Measurements from ENCODE around the gene FERMT3. TPM values are rescaled to one million over a fixed set of nuclear protein-coding genes. Genes with fewer than 3 reads are reported as not detected.

Gene FERMT3
- total and polyA plus RNA-seq, 2 of the 13 experiments (the other 11 are each of a cell fraction or from before 2014, with no cell fraction given) = 0.29 TPM; not detected in 1

DNA sequence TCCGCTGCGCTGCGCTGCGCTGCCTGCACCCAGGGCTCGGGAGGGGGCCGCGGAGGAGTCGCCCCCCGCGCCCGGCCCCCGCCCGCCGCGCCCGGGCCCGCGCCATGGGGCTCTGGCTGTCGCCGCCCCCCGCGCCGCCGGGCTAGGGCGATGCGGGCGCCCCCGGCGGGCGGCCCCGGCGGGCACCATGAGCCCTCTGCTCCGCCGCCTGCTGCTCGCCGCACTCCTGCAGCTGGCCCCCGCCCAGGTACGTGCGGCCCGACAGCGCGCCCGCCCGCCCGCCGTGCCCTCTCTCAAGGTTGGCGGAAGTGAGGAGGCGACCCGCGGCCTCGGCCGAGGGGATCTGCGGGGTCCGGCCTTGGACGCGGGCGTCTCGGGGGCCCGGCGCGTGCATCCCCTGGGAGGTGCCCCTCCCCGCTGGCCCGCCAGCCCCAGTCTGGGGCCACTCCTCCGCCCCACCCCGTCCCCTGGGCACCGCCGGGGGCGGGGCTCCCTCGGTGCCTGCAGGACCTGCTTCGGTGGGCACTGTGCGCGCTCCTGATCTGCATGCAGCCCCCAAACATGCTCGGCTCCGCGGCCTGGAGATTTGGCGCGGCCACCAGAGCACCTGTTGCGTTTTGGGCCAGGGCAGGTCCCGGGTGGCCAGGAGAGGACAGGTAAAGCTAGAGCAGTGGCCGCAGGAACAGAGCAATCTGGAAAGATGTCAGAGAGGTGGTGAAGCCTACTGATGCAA lies 28.3 kb downstream of the FERMT3 start (continued):
- TF ChIP-seq, protein P1, sequence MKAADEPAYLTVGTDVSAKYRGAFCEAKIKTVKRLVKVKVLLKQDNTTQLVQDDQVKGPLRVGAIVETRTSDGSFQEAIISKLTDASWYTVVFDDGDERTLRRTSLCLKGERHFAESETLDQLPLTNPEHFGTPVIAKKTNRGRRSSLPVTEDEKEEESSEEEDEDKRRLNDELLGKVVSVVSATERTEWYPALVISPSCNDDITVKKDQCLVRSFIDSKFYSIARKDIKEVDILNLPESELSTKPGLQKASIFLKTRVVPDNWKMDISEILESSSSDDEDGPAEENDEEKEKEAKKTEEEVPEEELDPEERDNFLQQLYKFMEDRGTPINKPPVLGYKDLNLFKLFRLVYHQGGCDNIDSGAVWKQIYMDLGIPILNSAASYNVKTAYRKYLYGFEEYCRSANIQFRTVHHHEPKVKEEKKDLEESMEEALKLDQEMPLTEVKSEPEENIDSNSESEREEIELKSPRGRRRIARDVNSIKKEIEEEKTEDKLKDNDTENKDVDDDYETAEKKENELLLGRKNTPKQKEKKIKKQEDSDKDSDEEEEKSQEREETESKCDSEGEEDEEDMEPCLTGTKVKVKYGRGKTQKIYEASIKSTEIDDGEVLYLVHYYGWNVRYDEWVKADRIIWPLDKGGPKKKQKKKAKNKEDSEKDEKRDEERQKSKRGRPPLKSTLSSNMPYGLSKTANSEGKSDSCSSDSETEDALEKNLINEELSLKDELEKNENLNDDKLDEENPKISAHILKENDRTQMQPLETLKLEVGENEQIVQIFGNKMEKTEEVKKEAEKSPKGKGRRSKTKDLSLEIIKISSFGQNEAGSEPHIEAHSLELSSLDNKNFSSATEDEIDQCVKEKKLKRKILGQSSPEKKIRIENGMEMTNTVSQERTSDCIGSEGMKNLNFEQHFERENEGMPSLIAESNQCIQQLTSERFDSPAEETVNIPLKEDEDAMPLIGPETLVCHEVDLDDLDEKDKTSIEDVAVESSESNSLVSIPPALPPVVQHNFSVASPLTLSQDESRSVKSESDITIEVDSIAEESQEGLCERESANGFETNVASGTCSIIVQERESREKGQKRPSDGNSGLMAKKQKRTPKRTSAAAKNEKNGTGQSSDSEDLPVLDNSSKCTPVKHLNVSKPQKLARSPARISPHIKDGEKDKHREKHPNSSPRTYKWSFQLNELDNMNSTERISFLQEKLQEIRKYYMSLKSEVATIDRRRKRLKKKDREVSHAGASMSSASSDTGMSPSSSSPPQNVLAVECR (CRISPR knock-in tag; IDR thresholded peaks at IDR 0.05; ENCODE audit: borderline replicate concordance) = no peak; the same call in 1 of the 2 replicates
- TF ChIP-seq ZNF44 (CRISPR knock-in tag; IDR thresholded peaks at IDR 0.05) (no peak), ZNF792 (CRISPR knock-in tag; IDR thresholded peaks at IDR 0.05) (no peak), GTF2F1 (IDR thresholded peaks at IDR 0.05; ENCODE audit: low read length) (no peak), STAT5B (CRISPR knock-in tag; IDR thresholded peaks at IDR 0.05) (no peak), ADNP (CRISPR knock-in tag; IDR thresholded peaks at IDR 0.05) (no peak), CHD2 (IDR thresholded peaks at IDR 0.05; ENCODE audit: low read depth, low read length) (no peak), AGO2 (optimal IDR thresholded peaks at IDR 0.05; ENCODE audit: low read depth, low read length) (no peak), ZFAT (CRISPR knock-in tag; conservative IDR thresholded peaks at IDR 0.05) (no peak), GZF1 (CRISPR knock-in tag; IDR thresholded peaks at IDR 0.05) (no peak), ZNF660 (CRISPR knock-in tag; IDR thresholded peaks at IDR 0.05; ENCODE audit: borderline replicate concordance, low read depth) (no peak), ATM (IDR thresholded peaks at IDR 0.05; ENCODE audit: borderline replicate concordance) (no peak), NR2C2 (CRISPR knock-in tag; IDR thresholded peaks at IDR 0.05; ENCODE audit: borderline replicate concordance) (no peak), ZNF557 (CRISPR knock-in tag; IDR thresholded peaks at IDR 0.05) (no peak), MXD4 (CRISPR knock-in tag; IDR thresholded peaks at IDR 0.05) (0 out of 2 replicates have a peak, but pooled peaks have one; percentile 53), PCBP2 (optimal IDR thresholded peaks at IDR 0.05; ENCODE audit: low read depth, low read length, poor library complexity, severe bottlenecking) (no peak), RNF2 (conservative IDR thresholded peaks at IDR 0.05; ENCODE audit: low read depth) (no peak)
- TF ChIP-seq, protein P2, sequence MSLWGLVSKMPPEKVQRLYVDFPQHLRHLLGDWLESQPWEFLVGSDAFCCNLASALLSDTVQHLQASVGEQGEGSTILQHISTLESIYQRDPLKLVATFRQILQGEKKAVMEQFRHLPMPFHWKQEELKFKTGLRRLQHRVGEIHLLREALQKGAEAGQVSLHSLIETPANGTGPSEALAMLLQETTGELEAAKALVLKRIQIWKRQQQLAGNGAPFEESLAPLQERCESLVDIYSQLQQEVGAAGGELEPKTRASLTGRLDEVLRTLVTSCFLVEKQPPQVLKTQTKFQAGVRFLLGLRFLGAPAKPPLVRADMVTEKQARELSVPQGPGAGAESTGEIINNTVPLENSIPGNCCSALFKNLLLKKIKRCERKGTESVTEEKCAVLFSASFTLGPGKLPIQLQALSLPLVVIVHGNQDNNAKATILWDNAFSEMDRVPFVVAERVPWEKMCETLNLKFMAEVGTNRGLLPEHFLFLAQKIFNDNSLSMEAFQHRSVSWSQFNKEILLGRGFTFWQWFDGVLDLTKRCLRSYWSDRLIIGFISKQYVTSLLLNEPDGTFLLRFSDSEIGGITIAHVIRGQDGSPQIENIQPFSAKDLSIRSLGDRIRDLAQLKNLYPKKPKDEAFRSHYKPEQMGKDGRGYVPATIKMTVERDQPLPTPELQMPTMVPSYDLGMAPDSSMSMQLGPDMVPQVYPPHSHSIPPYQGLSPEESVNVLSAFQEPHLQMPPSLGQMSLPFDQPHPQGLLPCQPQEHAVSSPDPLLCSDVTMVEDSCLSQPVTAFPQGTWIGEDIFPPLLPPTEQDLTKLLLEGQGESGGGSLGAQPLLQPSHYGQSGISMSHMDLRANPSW (CRISPR knock-in tag; IDR thresholded peaks at IDR 0.05; ENCODE audit: borderline replicate concordance) = no peak
- TF ChIP-seq, protein P3, sequence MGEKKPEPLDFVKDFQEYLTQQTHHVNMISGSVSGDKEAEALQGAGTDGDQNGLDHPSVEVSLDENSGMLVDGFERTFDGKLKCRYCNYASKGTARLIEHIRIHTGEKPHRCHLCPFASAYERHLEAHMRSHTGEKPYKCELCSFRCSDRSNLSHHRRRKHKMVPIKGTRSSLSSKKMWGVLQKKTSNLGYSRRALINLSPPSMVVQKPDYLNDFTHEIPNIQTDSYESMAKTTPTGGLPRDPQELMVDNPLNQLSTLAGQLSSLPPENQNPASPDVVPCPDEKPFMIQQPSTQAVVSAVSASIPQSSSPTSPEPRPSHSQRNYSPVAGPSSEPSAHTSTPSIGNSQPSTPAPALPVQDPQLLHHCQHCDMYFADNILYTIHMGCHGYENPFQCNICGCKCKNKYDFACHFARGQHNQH (CRISPR knock-in tag; IDR thresholded peaks at IDR 0.05) = no peak
- TF ChIP-seq, protein P4, sequence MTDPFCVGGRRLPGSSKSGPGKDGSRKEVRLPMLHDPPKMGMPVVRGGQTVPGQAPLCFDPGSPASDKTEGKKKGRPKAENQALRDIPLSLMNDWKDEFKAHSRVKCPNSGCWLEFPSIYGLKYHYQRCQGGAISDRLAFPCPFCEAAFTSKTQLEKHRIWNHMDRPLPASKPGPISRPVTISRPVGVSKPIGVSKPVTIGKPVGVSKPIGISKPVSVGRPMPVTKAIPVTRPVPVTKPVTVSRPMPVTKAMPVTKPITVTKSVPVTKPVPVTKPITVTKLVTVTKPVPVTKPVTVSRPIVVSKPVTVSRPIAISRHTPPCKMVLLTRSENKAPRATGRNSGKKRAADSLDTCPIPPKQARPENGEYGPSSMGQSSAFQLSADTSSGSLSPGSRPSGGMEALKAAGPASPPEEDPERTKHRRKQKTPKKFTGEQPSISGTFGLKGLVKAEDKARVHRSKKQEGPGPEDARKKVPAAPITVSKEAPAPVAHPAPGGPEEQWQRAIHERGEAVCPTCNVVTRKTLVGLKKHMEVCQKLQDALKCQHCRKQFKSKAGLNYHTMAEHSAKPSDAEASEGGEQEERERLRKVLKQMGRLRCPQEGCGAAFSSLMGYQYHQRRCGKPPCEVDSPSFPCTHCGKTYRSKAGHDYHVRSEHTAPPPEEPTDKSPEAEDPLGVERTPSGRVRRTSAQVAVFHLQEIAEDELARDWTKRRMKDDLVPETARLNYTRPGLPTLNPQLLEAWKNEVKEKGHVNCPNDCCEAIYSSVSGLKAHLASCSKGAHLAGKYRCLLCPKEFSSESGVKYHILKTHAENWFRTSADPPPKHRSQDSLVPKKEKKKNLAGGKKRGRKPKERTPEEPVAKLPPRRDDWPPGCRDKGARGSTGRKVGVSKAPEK (CRISPR knock-in tag; IDR thresholded peaks at IDR 0.05; ENCODE audit: borderline replicate concordance) = no peak
